H1 (cell line): Measurements from ENCODE around the gene PAPSS2. TPM values are rescaled to one million over a fixed set of nuclear protein-coding genes. Genes with fewer than 3 reads are reported as not detected.

Source experiments
- ATF2 ChIP-seq: IDR thresholded peaks from 2 replicates; pipeline ENCODE4 v1.6.1; 2012; ENCODE audit warnings: low read length, inconsistent platforms
- CTBP2 ChIP-seq: IDR thresholded peaks from 2 replicates; pipeline ENCODE4 v1.7.0; 2011; ENCODE audit warnings: borderline replicate concordance, mild to moderate bottlenecking, moderate library complexity, mixed read lengths, low read length; ENCODE audit not compliant: insufficient read depth, insufficient read length
- KDM4A ChIP-seq: IDR thresholded peaks from one replicate; pipeline ENCODE4 v1.7.1; 2012; ENCODE audit warnings: low read depth, mild to moderate bottlenecking, moderate library complexity, low read length, inconsistent platforms; ENCODE audit not compliant: severe bottlenecking
- SIN3A ChIP-seq, 2 experiments: IDR thresholded peaks in 1 of 2; conservative IDR thresholded peaks in 1 of 2; 2 replicates each; pipeline ENCODE4 v1.6.1; 2011 to 2012; ENCODE audit warnings: low read length in 2 of 2, improper control_type of control experiment in 1 of 2, low read depth in 1 of 2, mild to moderate bottlenecking in 1 of 2
- TBP ChIP-seq: IDR thresholded peaks from 2 replicates; pipeline ENCODE4 v1.6.1; 2011; ENCODE audit warnings: low read depth, low read length, improper control_type of control experiment
- polyA plus RNA-seq, 7 experiments: library from polyadenylated mRNA; depleted of rRNA in 3 of 7; stranded (reverse) in 5 of 7; unstranded in 2 of 7; fragments of >200 nt in 5 of 7; fragments of 200-250 nt in 2 of 7; gene quantifications; 1 replicate in 5 of 7; 2 replicates in 1 of 7; 4 replicates in 1 of 7; pipeline versions ENCODE4 v1.2.1 to v1.2.3, GENCODE V29; 2011 to 2013; ENCODE audit warnings: missing spikeins in 2 of 7, mixed read lengths in 2 of 7
- total RNA-seq: library from RNA; stranded (reverse); fragmentation: NEBNext Ultra II Directional; extraction: Animal tissue kit (Norgen Biotek cat#: 25700); gene quantifications from 2 replicates; pipeline ENCODE4 v1.2.1, GENCODE V29; 2021

The PAPSS2 gene
- total and polyA plus RNA-seq, 2 of the 8 experiments (the other 6 are each of a cell fraction or from before 2014, with no cell fraction given): 7.6 to 20.2 TPM

GRCh38 chr10:87761892-87762291 lies 102.2 kb downstream of the PAPSS2 start (continued):
- TF ChIP-seq CTBP2 (no peak), KDM4A (no peak), SIN3A (conservative IDR thresholded peaks at IDR 0.05 in 1 of 2, IDR thresholded peaks at IDR 0.05 in 1 of 2; ENCODE audit: low read depth in 1 of 2, low read length in 2 of 2) (no peak), TBP (no peak), ATF2 (no peak)
- TF ChIP-seq, all 59 proteins: peak for 0
